SW480 (cell line): ENCODE results near the gene SLC38A4.
"Not testable (repeated sequence)": the region's sequence is repeated elsewhere in the genome, so short reads cannot be mapped to it uniquely, and the experiment has no call there.

Source experiments
- DNase-seq: peaks from one replicate; pipeline ENCODE4 v3.0.0-alpha.2; 2016; ENCODE audit warnings: low spot score

Gene SLC38A4

GRCh38 chr12:46775796-46776195 lies 50.0 kb downstream of the SLC38A4 start:
- DNase-seq: no peak

- no peak for DNase-seq
These were observed 51.5 kb downstream of the SLC38A4 start for GRCh38 chr12:46774322-46774633.

- DNase-seq: peak; percentile 3
These were observed 52.0 kb downstream of the SLC38A4 start for GRCh38 chr12:46773586-46774321.

- DNase-seq: no peak
These were observed 54.4 kb downstream of the SLC38A4 start for GRCh38 chr12:46771268-46771827.

GRCh38 chr12:46770501-46771183 lies 55.2 kb downstream of the SLC38A4 start:
- DNase-seq: no peak

GRCh38 chr12:46764005-46764404 lies 61.8 kb downstream of the SLC38A4 start:
- DNase-seq: no peak

GRCh38 chr12:46763230-46763629 lies 62.6 kb downstream of the SLC38A4 start:
- no peak for DNase-seq

- no peak for DNase-seq
These were observed 71.2 kb downstream of the SLC38A4 start for GRCh38 chr12:46754550-46754949.

GRCh38 chr12:46752396-46752795 lies 73.4 kb downstream of the SLC38A4 start:
- DNase-seq: peak; percentile 5

GRCh38 chr12:46751173-46751572 lies 74.6 kb downstream of the SLC38A4 start:
- no peak for DNase-seq

- DNase-seq: no peak
These were observed 76.5 kb downstream of the SLC38A4 start for GRCh38 chr12:46749322-46749721.

GRCh38 chr12:46744283-46744682 lies 81.5 kb downstream of the SLC38A4 start:
- no peak for DNase-seq

GRCh38 chr12:46743456-46743855 lies 82.3 kb downstream of the SLC38A4 start:
- no peak for DNase-seq

- DNase-seq: not testable (repeated sequence)
These were observed 83.5 kb downstream of the SLC38A4 start for GRCh38 chr12:46742271-46742670.

- DNase-seq: no peak
These were observed 100.5 kb downstream of the SLC38A4 start for GRCh38 chr12:46725332-46725731.

GRCh38 chr12:46723629-46724419 lies 102.0 kb downstream of the SLC38A4 start:
- no peak for DNase-seq

GRCh38 chr12:46722394-46723185 lies 103.2 kb downstream of the SLC38A4 start:
- DNase-seq: no peak

GRCh38 chr12:46718495-46718894 lies 107.3 kb downstream of the SLC38A4 start:
- no peak for DNase-seq

GRCh38 chr12:46717868-46718267 lies 107.9 kb downstream of the SLC38A4 start:
- DNase-seq: no peak

GRCh38 chr12:46717159-46717558 lies 108.6 kb downstream of the SLC38A4 start:
- no peak for DNase-seq
